ENCODE data around the gene TRIM41. TPM values are rescaled to one million over a fixed set of nuclear protein-coding genes. Genes with fewer than 3 reads are reported as not detected.
"Not testable (repeated sequence)": the region's sequence is repeated elsewhere in the genome, so short reads cannot be mapped to it uniquely, and the experiment has no call there.

The TRIM41 gene
- polyA plus RNA-seq, 1 of the 3 experiments (the other 2 are of a cell fraction): 35.9 TPM

GRCh38 chr5:181267291-181267904 is 44.3 kb downstream of the TRIM41 start:
- H2AFZ ChIP-seq (ENCODE audit: low read depth); H3K27me3 ChIP-seq (ENCODE audit: insufficient read depth); CTCF ChIA-PET; H3K4me2 ChIP-seq; H3K4me3 ChIP-seq (ENCODE audit: low read depth in 2 of 2, low read length in 1 of 2); H3K36me3 ChIP-seq (replicated peaks in 1 of 2; ENCODE audit: control insufficient read depth in 1 of 2, insufficient read depth in 2 of 2, low read length in 1 of 2); H3K9me3 ChIP-seq; H4K20me1 ChIP-seq (ENCODE audit: insufficient read depth); POLR2A ChIA-PET; H3F3A ChIP-seq (replicated peaks; ENCODE audit: insufficient read depth); DNase-seq; H3K27ac ChIP-seq (ENCODE audit: low read depth in 2 of 2, low read length in 1 of 2); H3K4me1 ChIP-seq (ENCODE audit: control insufficient read depth in 1 of 2, insufficient read depth in 2 of 2, low read depth in 1 of 2, low read length in 1 of 2); H3K9ac ChIP-seq; H3K9me2 ChIP-seq: not testable (repeated sequence)
- 80% methylated on average over 8 of the region's 8 CpGs for WGBS (ENCODE audit: low lambda C conversion rate)
- peaks cover 15% of the 10 kb centered on the region for H3K79me2 ChIP-seq (ENCODE audit: insufficient read depth)

- peaks cover 10% of the 10 kb centered on the region for H3K79me2 ChIP-seq (ENCODE audit: insufficient read depth)
- POLR2A ChIA-PET; H3K9ac ChIP-seq; H3K4me2 ChIP-seq; H3K9me3 ChIP-seq; CTCF ChIA-PET; H3K27me3 ChIP-seq (ENCODE audit: insufficient read depth); H3K36me3 ChIP-seq (replicated peaks in 1 of 2; ENCODE audit: control insufficient read depth in 1 of 2, insufficient read depth in 2 of 2, low read length in 1 of 2); H3K9me2 ChIP-seq; H3K4me3 ChIP-seq (ENCODE audit: low read depth in 2 of 2, low read length in 1 of 2); H3K4me1 ChIP-seq (ENCODE audit: control insufficient read depth in 1 of 2, insufficient read depth in 2 of 2, low read depth in 1 of 2, low read length in 1 of 2); H3F3A ChIP-seq (replicated peaks; ENCODE audit: insufficient read depth); H2AFZ ChIP-seq (ENCODE audit: low read depth); H4K20me1 ChIP-seq (ENCODE audit: insufficient read depth); DNase-seq; H3K27ac ChIP-seq (ENCODE audit: low read depth in 2 of 2, low read length in 1 of 2): not testable (repeated sequence)
- 83% methylated on average over 11 of the region's 12 CpGs for WGBS (ENCODE audit: low lambda C conversion rate)
Observed at GRCh38 chr5:181267907-181268306, 44.8 kb downstream of the TRIM41 start.

- Histone ChIP-seq H3K4me3 (ENCODE audit: low read depth in 2 of 2, low read length in 1 of 2) (no peak overlapping the region), H3K9me3 (no peaks in the 10 kb centered on the region), H3K4me2 (no peak overlapping the region), H3K4me1 (ENCODE audit: control insufficient read depth in 1 of 2, insufficient read depth in 2 of 2, low read depth in 1 of 2, low read length in 1 of 2) (no peaks in the 10 kb centered on the region), H3K9me2 (no peaks in the 10 kb centered on the region), H3K36me3 (replicated peaks in 1 of 2; ENCODE audit: control insufficient read depth in 1 of 2, insufficient read depth in 2 of 2, low read length in 1 of 2) (no peaks in the 10 kb centered on the region), H2AFZ (ENCODE audit: low read depth) (no peak overlapping the region), H3K9ac (no peak overlapping the region), H4K20me1 (ENCODE audit: insufficient read depth) (no peaks in the 10 kb centered on the region), H3K27me3 (ENCODE audit: insufficient read depth) (no peaks in the 10 kb centered on the region), H3K79me2 (ENCODE audit: insufficient read depth) (no peaks in the 10 kb centered on the region), H3F3A (replicated peaks; ENCODE audit: insufficient read depth) (no peaks in the 10 kb centered on the region), H3K27ac (ENCODE audit: low read depth in 2 of 2, low read length in 1 of 2) (no peak overlapping the region)
- ChIA-PET POLR2A (no interaction called here), CTCF (no interaction called here)
- no peak for TF ChIP-seq POLR2AphosphoS5 (IDR thresholded peaks at IDR 0.05; ENCODE audit: low read depth, low read length)
- TF ChIP-seq FOSL2 (IDR thresholded peaks at IDR 0.05; ENCODE audit: borderline replicate concordance, low read depth): no peak
- TF ChIP-seq PBX3 (IDR thresholded peaks at IDR 0.05): no peak
- WGBS (ENCODE audit: low lambda C conversion rate): 90% methylated on average over 3 of the region's 3 CpGs
- DNase-seq: no peak
Observed at GRCh38 chr5:181271081-181271480, 48.0 kb downstream of the TRIM41 start.

- POLR2A ChIA-PET; H3K36me3 ChIP-seq (replicated peaks in 1 of 2; ENCODE audit: control insufficient read depth in 1 of 2, insufficient read depth in 2 of 2, low read length in 1 of 2); H3K4me1 ChIP-seq (ENCODE audit: control insufficient read depth in 1 of 2, insufficient read depth in 2 of 2, low read depth in 1 of 2, low read length in 1 of 2); H3K4me3 ChIP-seq (ENCODE audit: low read depth in 2 of 2, low read length in 1 of 2); H3K79me2 ChIP-seq (ENCODE audit: insufficient read depth); H4K20me1 ChIP-seq (ENCODE audit: insufficient read depth); H3K9ac ChIP-seq; H3K4me2 ChIP-seq; H3K27me3 ChIP-seq (ENCODE audit: insufficient read depth); H3F3A ChIP-seq (replicated peaks; ENCODE audit: insufficient read depth); H3K9me3 ChIP-seq; H3K27ac ChIP-seq (ENCODE audit: low read depth in 2 of 2, low read length in 1 of 2); H2AFZ ChIP-seq (ENCODE audit: low read depth); DNase-seq; H3K9me2 ChIP-seq: not testable (repeated sequence)
- CTCF ChIA-PET: interaction anchor here (0.7 kb wide), 1 partner anchor 31 kb away, joined by 3 read pairs; no protein-coding TSS in a partner anchor
- WGBS (ENCODE audit: low lambda C conversion rate): 98% methylated on average over 19 of the region's 28 CpGs
Observed at GRCh38 chr5:181273433-181273744, 50.3 kb downstream of the TRIM41 start.
